ENCODE results near the gene HMGN4.

DNA sequence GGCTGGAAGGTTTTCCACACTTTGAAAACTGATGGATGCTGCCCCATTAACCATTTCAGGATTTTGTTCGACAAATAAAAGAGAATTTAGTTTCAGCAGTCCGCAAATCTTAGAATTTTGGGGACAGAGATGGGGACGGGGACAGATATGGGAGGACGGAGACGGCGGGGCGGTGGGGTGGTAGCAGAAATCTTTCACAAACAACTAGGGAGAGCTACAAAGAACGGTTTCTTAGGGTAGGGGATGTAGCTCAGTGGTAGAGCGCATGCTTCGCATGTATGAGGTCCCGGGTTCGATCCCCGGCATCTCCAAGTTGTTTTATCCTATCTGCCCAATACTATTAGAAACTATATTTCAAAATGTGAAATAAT, 15.1 kb downstream of the HMGN4 start:
- no peak for TF ChIP-seq CTCF (IDR thresholded peaks at IDR 0.05 in 4 of 5, conservative IDR thresholded peaks at IDR 0.05 in 1 of 5)
- no peak for TF ChIP-seq POLR2A (IDR thresholded peaks at IDR 0.05)

Measured in gastrocnemius medialis (tissue), 4 donors.